ENCODE measurements around the gene TXN2. TPM values are rescaled to one million over a fixed set of nuclear protein-coding genes. Genes with fewer than 3 reads are reported as not detected.
A peak's percentile ranks its signal among the peaks of the same experiment; 100 is the strongest.

The TXN2 gene
- total RNA-seq, 1 donor from 2014 or later: 16.2 TPM

GRCh38 chr22:36475341-36475740 lies 6.1 kb downstream of the TXN2 start:
- H3K27ac ChIP-seq: no peak overlapping the region
- H3K4me1 ChIP-seq: peaks cover 3 to 8% of the 10 kb centered on the region in 2 donors
- H3K27me3 ChIP-seq: no peaks in the 10 kb centered on the region
- no peak for TF ChIP-seq CTCF (IDR thresholded peaks at IDR 0.05)
- no peak overlapping the region for H3K4me3 ChIP-seq
- intact Hi-C loops (cut with DNase I): no loop called here
- H3K36me3 ChIP-seq: peaks cover 58 to 71% of the 10 kb centered on the region in 2 donors
- no peaks in the 10 kb centered on the region for H3K9me3 ChIP-seq
- no peak for DNase-seq (ENCODE audit: low spot score in 2 of 2)

- Histone ChIP-seq H3K4me3 (no peak overlapping the region), H3K27ac (peak overlapping the region; percentile 96 to 97), H3K4me1 (peaks cover 16 to 30% of the 10 kb centered on the region in 2 donors), H3K9me3 (no peaks in the 10 kb centered on the region), H3K27me3 (no peaks in the 10 kb centered on the region), H3K36me3 (peaks cover 43 to 55% of the 10 kb centered on the region in 2 donors)
- no peak for TF ChIP-seq CTCF (IDR thresholded peaks at IDR 0.05)
- intact Hi-C loops (cut with DNase I): no loop called here
- DNase-seq (ENCODE audit: low spot score in 2 of 2): no peak
Observed at GRCh38 chr22:36472689-36473088, 8.8 kb downstream of the TXN2 start.

GRCh38 chr22:36471341-36471821 lies 10.1 kb downstream of the TXN2 start:
- H3K4me1 ChIP-seq: peaks cover 23 to 42% of the 10 kb centered on the region in 2 donors
- peaks cover 30 to 42% of the 10 kb centered on the region in 2 donors for H3K36me3 ChIP-seq
- H3K27ac ChIP-seq: peak overlapping the region; percentile 96 to 97
- H3K27me3 ChIP-seq: no peaks in the 10 kb centered on the region
- intact Hi-C loops (cut with DNase I): loop anchor here (1.0 to 2.0 kb wide), 2 partner anchors 149 to 170 kb away; no protein-coding TSS in a partner anchor
- H3K4me3 ChIP-seq: peak overlapping the region in 1 of 2 donors; percentile 26
- TF ChIP-seq CTCF (IDR thresholded peaks at IDR 0.05): no peak
- no peaks in the 10 kb centered on the region for H3K9me3 ChIP-seq
- DNase-seq (ENCODE audit: low spot score in 2 of 2): no peak

GRCh38 chr22:36470994-36471331 lies 10.5 kb downstream of the TXN2 start:
- Histone ChIP-seq H3K4me1 (peaks cover 26 to 46% of the 10 kb centered on the region in 2 donors), H3K27ac (peak overlapping the region; percentile 96 to 97), H3K36me3 (peaks cover 26 to 38% of the 10 kb centered on the region in 2 donors), H3K27me3 (no peaks in the 10 kb centered on the region), H3K4me3 (peak overlapping the region in 1 of 2 donors; percentile 26), H3K9me3 (no peaks in the 10 kb centered on the region)
- TF ChIP-seq CTCF (IDR thresholded peaks at IDR 0.05): no peak
- intact Hi-C loops (cut with DNase I): loop anchor here (1.0 to 2.0 kb wide), 3 partner anchors 86 to 170 kb away; no protein-coding TSS in a partner anchor
- DNase-seq (ENCODE audit: low spot score in 2 of 2): no peak

GRCh38 chr22:36470162-36470993 lies 11.1 kb downstream of the TXN2 start:
- TF ChIP-seq CTCF (IDR thresholded peaks at IDR 0.05): peak; percentile 94 to 95 (median 95)
- intact Hi-C loops (cut with DNase I): loop anchor here (1.0 to 2.0 kb wide), 2 partner anchors 85 to 148 kb away; no protein-coding TSS in a partner anchor
- H3K27ac ChIP-seq: peak overlapping the region; percentile 96 to 97

More at GRCh38 chr22:36470162-36470993, 11.1 kb downstream of the TXN2 start:
- DNase-seq (ENCODE audit: low spot score in 2 of 2): peak in 1 of 2 donors; percentile 93
- Histone ChIP-seq H3K4me1 (peaks cover 31 to 52% of the 10 kb centered on the region in 2 donors), H3K9me3 (no peaks in the 10 kb centered on the region), H3K36me3 (peaks cover 20 to 32% of the 10 kb centered on the region in 2 donors), H3K27me3 (no peaks in the 10 kb centered on the region), H3K4me3 (peak overlapping the region in 1 of 2 donors; percentile 26)

Data from ascending aorta (tissue), 2 donors.